Testis (tissue), 2 donors: ENCODE data around the gene TWNK.

Experiments used
- CTCF ChIP-seq, 3 experiments: fragments of 450-650 bp in 2 of 3; fragments of 200-600 bp in 1 of 3; sonication (generic) in 1 of 3; IDR thresholded peaks; one replicate each; pipeline ENCODE4 v1.5.1; 2016 to 2019; ENCODE audit warnings: antibody characterized with exemption in 3 of 3, mild to moderate bottlenecking in 2 of 3, moderate library complexity in 1 of 3
- POLR2A ChIP-seq: fragments of 450-650 bp; IDR thresholded peaks from one replicate; pipeline ENCODE4 v1.6.1; 2017; ENCODE audit warnings: antibody characterized with exemption, mild to moderate bottlenecking, moderate library complexity

GRCh38 chr10:100981178-100981772 is 6.1 kb upstream of the TWNK start:
- TF ChIP-seq CTCF (IDR thresholded peaks at IDR 0.05), result no peak
- TF ChIP-seq POLR2A, result no peak
